HPDE6-E6E7 (cell line): ENCODE measurements around the gene GLOD4.

Experiments
- DNase-seq: peaks from one replicate; pipeline ENCODE4 v3.0.0; 2011; ENCODE audit warnings: missing footprints; ENCODE audit errors: extremely low spot score

GLOD4 gene

DNA sequence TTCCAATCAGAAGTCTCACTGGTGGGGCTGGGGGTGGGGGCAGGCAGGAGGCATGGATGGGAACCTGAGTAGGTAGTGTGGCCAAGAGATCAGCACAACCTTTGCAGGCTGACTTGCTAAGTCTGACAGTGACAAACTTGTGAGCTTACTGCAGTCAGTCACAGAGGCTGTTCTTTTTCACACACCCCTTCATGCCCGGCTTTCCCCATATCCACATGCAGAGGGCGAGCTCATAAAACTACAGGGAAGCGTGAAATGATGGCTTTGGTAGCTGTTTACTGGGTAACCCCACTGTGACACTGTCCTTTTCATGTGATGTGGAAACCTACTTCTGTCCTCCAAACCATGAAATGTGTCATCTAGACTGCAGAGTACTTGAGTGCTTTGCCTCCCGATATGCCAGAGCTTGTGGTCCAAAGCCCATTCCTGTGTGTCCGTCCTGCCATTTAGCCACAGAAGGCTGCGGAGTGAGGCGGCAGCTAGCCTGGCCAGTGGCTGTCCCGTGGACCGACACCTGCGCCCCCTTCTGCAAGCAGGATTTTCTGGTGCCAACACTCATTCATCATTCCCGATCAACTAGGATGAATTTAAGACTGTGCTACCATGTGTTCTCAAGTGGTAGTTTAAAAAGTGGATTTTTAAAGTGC is 39.8 kb downstream of the GLOD4 start:
- DNase-seq = no peak

DNA sequence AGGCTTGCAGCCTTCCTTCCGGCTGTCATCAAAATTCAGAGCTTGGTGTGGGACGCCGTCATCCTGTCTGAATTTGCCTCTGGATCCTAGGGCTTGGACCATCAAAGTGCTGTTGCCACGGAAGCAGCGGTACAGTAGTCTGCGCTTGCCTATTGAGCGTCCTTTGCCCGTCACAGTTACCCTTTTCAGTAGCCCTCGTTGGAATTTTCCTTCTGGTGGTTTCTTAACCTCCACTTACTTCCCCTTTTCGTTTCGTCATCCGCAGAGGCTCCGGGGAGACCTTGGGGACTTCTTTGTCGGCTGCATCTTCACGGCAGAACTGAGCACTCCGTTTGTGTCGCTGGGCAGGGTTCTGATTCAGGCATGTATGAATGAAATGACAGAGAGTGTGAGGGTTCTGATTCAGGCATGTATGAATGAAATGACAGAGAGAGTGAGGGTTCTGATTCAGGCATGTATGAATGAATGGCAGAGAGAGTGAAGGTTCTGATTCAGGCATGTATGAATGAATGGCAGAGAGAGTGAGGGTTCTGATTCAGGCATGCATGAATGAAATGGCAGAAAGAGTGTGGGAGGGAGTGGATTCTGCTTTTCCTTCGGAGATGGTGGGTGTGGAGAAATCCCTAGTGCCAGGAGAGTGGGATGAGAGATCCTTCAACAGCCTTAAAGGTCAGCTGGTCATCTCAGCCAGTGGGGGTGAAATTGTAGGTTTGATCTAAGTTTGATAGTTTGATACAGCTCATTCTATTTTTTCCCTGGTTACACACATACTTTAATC is 41.7 kb downstream of the GLOD4 start:
- DNase-seq = no peak

DNA sequence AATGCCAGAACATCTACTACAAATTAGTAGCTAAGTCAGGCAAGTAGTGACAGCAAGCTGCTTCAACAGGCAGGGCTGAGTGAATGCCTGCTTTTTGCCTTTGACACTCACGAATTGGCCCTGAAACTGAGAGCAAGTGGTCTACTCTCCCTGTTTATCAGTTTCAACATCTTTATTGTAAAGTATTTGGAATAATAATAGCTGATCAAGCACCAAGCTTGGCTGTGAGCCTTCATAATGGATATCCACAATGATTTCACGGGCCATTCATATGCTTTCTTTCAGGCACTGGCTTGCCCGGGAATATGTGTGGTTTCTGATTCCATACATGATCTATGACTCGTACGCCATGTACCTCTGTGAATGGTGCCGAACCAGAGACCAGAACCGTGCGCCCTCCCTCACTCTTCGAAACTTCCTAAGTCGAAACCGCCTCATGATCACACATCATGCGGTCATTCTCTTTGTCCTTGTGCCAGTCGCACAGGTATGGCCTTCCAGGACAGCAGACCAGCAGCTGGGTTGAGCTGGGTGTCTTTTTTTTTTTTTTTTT is 44.4 kb downstream of the GLOD4 start:
- DNase-seq = no peak

DNA sequence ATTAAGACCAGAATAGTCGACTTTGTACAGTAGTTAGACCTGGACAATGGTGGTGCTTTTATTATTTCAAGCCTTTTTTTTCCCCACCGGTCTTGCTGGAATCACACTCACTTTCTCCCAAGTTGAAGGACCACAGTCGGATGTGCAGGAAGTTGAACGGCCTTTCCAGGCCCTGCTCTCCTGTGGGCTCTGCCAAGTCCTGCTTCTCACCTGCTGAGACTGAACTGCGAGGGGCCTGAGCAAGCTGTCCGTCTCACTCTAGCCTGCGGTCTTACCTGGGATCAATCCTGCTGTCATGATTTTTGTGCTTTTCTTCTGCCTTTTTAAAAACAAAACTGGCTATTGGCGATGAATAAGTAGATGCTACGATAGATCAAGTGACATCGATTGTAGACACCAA is 48.3 kb downstream of the GLOD4 start:
- DNase-seq = no peak

DNA sequence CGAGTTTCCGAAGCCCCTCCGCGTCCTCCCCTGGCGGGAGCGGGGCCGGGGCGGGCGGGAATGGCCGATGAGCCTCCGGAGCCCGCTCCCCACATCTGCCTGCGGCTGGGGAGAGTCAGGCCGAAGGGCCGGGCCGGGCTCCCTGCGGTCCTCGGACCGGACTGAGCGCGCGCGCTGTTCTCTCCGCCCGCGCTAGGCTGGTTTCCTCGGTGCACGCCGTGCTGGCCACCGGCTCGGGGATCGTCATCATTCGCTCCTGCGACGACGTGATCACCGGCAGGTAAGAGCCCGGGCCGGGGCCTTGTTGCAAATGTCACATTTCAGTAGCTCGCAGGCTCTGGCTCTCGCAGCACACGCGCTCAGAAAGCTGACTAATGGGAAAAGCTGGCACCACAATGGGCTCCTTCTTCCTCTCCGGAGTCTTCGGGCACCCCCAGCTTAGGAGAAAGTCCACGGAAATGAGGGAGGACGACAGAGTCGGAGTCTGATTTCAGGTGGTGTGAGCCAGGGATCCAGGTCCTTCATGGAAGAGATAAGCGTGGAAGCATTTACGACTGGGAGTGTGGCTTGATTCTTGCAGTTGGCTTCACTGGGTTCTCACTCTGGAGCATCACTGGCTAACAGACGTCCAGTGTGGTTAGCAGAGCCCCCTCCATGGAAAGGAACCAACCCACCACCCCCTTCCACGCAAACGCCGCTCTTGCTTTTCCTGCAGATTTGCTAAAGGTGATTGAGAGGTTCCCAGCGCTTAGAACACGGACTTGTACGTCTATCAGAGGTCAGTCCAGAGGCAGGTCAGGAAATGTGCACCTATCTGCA is 49.0 kb downstream of the GLOD4 start:
- no peak for DNase-seq

DNA sequence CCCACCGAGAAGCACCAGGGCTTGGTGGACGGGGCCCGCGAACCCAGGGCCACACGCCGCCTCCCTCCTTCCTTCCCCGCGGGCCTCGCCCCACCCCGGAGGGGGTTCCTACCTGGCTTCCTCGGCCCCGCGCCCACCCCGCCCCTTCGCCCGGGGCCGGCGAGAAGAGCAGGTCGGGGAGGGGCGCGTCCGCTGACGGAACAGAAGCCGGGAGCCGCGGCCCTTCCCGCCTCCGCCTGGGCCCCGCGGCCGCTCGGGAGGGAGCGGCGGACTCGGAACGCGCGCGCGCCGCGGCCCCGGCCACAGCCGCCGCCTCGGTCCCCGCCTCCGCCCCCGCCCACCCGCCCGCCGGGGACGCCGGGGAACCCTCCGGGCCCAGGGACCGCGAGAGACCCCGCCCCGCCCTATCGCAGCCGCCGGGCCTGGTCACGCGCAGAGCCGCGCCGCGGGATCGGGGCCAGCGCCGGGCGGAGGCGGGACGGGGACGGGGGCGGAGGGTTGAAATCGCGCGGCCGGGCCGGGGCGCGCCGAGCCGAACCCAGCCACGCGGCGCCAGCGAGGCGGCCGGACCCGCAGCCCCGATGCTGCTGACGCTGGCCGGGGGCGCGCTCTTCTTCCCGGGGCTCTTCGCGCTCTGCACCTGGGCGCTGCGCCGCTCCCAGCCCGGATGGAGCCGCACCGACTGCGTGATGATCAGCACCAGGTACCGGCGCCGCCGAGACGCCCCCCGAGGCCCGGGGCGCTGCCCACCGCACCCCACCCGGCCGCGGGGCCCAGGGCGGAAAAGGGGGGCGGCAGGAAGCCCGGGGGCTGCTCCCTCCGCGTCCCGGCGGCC is 49.8 kb downstream of the GLOD4 start, which contains the start of gene TLCD3A:
Gene TLCD3A (plus strand): TSS at position 530 of the 835 bp plus-strand sequence. CDS start 52 bp downstream, at position 582.
- DNase-seq = no peak

DNA sequence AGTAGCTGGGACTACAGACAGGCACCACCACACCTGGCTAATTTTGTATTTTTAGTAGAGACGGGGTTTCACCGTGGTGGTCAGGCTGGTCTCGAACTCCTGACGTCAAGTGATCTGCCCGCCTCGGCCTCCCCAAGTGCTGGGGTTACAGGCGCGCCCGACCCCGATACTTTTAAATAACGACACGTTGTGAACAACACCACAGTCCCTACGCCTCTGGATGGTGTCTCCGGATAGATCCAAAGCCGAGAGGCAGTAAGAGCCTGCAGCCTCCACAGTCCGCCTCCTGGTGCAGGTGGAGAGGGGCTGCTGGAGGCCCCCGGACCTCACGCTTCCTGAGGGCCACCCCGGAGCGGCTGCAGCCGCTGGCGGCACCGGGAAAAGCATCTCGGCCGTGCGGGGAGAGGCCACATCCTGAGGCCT is 50.4 kb downstream of the GLOD4 start:
- DNase-seq = no peak

DNA sequence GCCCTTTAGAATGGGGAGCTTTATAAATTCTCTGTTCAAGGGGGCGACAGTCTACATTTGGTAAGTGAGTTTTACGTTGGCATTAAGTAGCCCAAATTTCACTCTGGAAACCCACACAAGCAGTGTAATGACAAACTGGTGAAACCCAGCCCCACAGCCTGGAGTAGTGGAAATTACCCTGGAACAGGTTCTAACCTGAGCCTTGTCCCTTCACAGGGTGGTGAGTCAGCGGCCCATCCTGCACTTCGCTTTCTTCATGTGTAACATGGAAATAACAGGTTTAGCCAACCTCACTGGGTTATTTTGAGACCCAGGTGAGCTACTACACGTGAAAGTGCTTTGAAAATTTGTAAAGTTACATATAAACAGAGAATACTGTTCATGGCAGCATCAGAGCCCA is 53.2 kb downstream of the GLOD4 start:
- DNase-seq = peak; percentile 92

DNA sequence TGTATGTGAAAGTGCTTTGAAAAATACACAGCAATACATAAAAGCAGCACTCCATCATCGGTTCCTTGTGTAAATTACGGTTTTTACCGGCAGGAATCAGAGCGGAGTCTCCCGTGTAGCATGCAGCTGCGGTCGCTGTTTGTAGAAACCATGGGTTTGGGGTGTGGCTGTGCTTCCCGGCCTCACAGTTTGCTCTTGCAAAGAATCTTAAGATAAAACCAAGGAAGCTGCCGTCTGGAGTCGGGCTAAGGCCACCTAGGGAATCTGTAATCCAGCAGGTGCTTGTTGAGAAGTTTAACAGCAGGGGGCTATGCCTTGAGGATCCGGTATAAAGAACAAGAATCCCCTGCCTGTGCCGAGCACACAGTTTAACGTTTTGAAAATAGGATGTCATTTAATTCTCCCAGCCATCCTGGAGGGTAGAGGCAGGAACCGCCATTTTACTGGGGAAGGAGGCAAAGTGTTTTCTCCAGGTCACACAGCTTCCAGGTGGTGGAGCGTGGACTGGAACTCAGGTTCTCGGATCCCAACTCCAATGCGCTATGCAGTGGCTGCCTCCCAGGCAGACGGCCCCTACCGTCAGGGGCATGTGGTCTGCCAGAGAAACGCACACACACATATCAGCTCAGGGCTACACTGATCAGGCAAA is 55.7 kb downstream of the GLOD4 start:
- no peak for DNase-seq

DNA sequence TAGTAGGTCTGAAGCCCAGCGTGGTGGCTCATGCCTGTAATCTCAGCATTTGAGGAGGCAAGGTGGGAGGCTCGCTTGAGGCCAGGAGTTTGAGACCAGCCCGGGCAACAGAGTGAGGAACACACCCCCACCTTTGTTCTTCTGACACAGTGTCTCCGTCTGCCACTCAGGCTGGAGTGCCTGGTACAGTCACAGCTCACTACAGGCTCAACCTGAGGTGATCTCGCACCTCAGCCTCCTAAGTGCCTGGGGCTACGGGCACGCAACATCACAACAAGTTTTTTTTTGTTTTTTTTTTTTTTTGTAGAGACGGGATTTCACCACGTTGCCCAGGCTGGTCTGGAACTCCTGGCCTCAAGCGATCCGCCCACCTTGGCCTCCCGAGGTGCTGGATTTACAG is 56.3 kb downstream of the GLOD4 start:
- no peak for DNase-seq

DNA sequence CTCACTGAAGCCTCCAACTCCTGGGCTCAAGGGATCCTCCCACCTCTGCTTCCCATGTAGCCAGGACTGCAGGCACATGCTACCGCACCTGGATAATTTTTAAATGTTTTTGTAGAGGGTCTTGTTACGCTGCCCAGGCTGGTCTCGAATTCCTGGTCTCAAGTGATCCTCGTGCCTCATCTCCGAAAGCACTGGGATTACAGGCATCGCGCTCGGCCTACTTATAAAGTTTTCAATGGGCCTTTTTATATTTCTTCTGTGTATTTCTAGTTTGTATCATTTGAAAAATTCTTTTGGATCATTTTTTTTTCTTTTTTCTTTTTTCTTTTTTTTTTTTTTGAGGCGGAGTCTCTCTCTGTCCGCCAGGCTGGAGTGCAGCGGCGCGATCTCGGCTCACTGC is 57.0 kb downstream of the GLOD4 start:
- DNase-seq = no peak

DNA sequence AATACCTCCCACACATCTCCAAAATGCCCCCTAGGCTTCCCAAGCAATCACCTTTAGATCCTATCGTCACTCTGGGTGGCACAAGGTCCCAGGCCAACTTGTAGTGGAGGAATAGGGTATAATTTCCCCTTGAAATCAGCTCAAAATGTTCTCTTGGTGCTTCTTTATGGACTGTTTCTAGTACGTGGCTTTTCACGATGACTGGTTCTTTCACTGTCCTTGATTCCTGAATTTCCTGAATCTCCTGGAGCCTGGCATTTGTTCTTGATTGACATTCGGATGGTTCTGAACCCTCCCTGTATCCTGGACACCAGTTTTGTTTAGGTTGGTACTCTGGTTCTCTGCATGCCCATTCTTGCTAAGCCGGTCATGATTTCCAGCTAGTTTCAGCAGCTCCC is 60.5 kb downstream of the GLOD4 start:
- DNase-seq = peak; percentile 60

DNA sequence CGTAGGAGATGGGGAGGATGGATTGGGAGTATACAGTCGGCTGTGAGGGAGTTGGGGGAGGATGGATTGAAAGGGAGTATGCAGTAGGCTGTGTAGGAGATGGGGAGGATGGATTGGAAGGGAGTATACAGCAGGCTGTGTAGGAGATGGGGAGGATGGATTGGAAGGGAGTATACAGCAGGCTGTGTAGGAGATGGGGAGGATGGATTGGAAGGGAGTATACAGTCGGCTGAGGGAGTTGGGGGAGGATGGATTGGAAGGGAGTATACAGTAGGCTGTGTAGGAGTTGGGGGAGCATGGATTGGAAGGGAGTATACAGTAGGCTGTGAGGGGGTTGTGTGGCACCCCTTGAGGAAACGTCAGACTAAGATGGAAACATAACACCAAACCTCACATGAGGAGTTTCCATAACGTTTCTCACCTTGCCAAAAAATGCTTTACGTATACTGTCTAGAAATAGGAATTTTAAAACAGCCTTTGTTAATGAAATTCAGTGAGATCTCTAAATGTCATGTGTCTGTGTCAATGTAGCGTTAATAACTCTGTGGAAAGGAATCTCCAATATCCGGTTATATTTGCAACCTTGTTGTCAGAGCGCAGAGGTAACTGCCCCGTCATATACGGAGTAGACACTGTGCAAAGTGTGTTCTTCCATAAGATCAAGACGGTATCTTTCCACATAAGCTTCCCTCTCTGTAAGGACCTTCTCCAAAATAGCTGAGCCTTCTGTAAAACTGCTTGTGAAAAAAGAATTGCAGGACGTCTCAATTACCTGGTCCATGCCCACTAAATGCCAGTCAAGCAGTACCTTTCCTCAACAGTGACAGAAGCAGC is 61.2 kb downstream of the GLOD4 start:
- no peak for DNase-seq

DNA sequence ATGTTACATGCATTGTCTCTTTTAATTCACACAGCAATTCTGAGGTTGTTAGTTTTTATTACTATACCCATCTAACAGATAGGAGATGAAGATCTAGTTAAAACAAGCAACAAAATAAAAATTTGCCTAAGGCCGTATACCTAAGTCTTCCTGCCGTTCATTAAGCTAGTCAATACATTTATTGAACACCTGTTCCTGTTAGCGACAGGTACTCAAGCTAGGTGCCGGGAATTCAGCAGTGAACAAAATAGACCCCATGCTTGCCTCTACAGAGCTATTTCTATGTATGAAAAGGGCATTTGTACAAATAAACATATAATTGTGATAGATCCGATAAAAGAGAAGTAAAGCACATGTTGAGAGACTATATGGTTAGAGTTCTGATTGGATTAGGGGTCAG is 64.0 kb downstream of the GLOD4 start:
- DNase-seq = no peak
